ENCODE data around the gene DAAM2.

The DAAM2 gene

DNA sequence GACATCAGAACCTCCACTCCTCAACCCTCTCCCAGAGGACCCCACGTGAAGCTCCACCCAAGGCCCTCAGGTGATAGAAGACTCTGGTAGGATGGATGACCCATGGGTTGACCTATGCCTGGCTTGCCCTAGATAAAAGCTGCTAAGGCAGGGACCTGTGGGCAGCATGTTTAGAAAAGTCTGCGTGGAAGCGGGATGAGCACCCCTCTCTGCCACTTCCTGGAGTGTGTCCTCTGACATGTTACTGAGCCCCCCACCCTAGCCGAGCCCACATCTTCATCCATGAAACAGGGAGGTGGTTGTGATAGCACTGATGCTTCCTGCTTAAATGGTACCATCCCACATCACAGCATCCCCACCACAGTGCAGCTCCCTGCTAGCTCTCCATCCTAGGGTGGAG, 120.3 kb downstream of the DAAM2 start:
- DNase-seq: no peak

- DNase-seq: no peak
Observed at GRCh38 chr6:39913391-39913916, 121.3 kb downstream of the DAAM2 start.

GRCh38 chr6:39914239-39914638, 122.1 kb downstream of the DAAM2 start:
- DNase-seq: no peak

GRCh38 chr6:39915866-39916265, 123.7 kb downstream of the DAAM2 start:
- no peak for DNase-seq

DNA sequence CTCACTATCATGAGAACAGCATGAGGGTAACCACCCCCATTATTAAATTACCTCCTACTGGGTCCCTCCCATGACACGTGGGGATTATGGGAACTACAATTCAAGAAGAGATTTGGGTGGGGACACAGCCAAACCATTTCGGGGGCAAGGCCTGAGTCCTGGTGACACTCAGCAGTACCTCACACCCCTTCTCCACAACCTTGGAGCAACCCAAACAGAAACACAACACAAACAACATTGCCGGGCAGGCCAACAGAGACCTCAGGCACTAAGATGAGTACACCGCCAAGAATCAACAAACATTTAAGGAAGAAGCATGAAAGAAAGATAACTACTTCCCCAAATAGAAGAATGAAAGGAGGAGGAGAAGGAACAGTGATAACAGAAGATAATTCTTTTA, 125.2 kb downstream of the DAAM2 start:
- DNase-seq: no peak

GRCh38 chr6:39917981-39918380, 125.8 kb downstream of the DAAM2 start:
- DNase-seq: no peak

DNA sequence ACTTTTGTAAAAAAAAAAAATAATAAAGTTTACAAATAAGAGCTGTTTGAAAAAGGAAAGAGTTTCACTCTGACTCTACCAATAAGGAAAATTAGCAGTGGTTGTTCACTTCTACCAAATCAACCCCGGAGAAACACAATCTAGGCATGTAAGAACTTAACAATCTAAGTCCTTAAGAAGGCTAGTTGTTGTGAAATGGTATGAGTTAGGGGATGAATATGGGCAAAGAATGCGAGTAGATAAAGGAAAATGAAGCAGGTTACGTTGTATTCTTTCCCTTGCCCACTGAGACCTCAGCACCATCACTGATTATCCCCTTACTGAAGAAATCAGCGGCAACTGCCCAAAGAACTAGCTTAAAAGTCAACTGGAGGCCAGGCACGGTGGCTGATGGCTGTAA, 126.7 kb downstream of the DAAM2 start:
- no peak for DNase-seq

GRCh38 chr6:39920157-39920556, 128.0 kb downstream of the DAAM2 start:
- DNase-seq: no peak

DNA sequence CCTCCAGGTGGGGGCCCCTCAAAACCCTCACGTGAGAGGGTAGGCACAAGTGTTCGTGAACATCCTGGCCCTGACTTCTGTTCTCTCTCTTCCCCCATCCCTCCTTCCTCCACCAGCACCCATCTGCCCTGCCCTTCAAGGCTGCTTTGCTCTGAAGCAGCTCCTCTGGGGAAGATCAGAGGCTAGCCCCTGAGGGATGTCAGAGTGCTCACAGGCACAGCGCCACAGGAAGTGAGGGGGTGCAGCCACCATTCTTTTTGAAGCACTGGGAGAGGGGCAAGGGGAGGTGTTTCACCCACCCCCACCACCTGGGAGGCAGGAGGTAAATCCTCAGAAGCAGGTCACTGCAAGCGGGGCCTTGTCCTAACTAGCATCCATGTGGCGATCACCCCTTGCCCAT, 130.6 kb downstream of the DAAM2 start:
- no peak for DNase-seq

- no peak for DNase-seq
Observed at GRCh38 chr6:39923394-39923793, 131.2 kb downstream of the DAAM2 start.

DNA sequence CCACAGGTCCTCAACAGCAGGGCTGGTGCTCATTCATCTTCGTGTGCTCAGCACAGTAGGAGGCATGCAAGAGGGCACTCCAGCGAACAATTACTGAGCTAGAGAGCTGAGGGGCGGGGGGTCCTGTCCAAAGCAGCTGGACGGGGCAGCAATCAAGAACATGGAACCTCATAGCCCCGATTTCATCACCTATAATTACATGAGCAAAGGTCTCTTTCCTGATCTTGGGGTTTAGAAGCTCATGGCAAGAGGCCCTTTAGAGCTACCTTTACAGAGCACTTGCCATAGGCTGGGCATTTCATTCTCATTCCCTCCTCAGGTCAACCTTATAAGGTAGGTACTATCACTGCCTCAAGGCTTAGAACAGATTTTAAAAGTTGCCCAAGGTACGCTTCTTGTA, 131.7 kb downstream of the DAAM2 start:
- DNase-seq: no peak

DNA sequence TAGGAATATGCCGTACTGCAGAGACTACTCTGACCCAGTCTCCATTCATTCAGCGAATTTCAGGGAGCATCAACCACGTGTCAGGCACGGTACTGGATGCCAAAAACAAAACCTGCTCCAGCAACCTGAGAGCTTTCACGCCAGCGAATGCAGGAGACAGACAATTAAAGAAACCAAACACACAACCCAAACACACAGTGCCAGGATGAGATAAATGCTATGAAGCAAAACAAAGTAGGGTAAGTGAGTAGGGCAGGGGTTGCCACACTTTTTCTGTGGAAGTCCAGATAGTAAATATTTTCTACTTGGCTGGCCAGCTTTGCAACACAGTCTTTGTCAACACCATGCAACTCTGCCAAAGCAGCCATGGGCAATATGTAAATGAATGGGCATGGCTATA, 132.1 kb downstream of the DAAM2 start:
- DNase-seq: no peak

- DNase-seq: no peak
Observed at GRCh38 chr6:39925191-39925930, 133.2 kb downstream of the DAAM2 start.

DNA sequence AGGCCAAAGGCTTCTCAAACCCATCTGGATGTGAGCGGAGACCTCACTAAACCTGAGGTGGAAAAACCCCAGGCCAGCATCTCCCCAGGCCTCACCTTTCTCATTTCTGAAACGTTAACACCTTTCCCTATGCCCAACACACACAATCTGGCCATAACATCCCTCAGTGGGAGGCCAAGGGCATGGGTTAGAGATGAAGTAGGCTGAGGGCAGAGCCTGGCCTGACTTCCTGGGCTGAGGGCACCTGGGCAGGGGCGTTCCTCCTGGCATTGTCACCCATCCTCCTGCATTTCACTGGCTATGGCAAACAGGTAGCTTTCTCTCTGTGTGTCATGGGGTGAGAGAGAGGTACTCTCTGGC, 133.7 kb downstream of the DAAM2 start:
- DNase-seq: no peak

GRCh38 chr6:39926668-39927067, 134.5 kb downstream of the DAAM2 start:
- no peak for DNase-seq

- no peak for DNase-seq
Observed at GRCh38 chr6:39927159-39927558, 135.0 kb downstream of the DAAM2 start.

DNA sequence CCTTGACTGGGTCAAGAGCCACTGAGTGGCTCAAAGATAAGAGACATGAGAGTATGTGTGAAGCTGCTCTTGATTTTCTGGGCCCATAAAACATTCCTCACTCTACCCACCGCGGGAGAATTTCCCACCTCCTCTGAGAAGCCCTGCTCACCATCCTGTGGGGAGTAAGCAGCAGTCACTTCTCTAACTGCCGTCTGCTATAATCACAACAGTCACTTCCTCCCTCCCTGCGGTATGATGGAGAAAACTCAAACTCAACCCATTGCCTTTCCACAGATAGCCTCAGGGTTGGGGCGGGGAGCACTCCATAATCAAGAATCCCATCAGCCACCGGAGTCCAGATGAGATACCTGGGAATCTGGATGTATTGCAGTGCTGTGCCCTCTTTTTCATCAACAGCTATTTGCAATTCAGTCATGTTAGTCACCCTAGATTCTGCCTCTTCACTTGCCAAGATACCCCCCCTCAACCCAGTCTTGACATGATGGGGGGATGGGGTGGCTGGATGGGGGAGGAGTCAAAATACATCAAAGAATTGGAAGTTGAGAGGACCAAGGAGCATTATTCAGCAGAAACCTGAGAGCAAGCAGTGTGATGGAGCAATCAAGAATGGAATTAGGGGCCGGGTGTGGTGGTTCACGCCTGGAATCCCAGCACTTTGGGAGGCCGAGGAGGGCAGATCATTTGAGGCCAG, 137.0 kb downstream of the DAAM2 start:
- no peak for DNase-seq

DNA sequence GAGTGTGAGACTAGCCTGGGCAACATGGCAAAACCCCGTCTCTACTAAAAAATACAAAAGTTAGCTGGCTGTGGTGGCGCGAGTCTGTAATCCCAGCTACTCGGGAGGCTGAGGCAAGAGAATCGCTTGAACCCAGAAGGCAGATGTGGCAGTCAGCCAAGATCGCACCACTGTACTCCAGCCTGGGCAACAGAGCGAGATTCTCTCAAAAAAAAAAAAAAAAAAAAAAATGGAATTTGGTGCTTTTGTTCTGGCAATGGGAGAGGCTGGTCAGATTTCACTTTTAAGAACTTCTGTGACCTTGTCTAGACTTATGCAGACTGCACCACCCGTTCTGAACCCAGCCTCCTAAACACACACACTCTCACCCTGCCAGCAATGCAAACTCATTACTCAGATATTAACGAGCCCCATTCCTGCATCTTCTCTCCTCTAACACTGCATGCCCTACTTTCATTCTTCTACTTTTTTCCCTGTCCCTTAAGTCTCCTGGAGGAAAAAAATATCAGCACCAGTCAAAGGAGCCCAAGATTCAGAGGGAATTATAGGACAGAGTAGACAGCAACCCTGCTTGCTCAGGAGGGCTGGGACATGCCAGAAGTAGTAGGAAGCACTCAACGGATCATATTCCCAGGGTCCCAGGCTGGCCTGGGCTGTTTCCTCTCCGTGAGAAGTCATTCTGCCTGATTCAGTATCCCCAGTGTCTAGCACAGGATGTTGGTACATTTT, 137.7 kb downstream of the DAAM2 start:
- DNase-seq: no peak

DNA sequence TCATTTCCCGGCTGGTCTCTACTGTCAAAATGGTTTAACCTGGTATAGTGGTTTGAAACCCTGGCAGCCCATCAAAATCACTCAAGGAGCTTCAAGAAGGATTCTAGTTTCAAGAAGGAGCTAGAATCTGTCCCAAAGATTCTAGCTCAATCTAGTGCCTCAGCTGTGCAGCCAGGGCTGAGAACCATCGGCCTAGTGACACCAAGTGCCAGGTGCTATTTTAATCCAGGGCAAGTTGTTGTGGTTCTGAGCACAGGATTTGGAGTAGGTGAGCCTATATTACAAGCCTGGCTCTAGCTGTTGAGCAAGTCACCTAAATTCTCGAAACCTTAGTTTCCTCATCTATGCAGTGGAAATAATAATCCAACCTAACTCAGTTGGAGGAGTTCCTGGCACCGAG, 138.4 kb downstream of the DAAM2 start:
- no peak for DNase-seq

DNA sequence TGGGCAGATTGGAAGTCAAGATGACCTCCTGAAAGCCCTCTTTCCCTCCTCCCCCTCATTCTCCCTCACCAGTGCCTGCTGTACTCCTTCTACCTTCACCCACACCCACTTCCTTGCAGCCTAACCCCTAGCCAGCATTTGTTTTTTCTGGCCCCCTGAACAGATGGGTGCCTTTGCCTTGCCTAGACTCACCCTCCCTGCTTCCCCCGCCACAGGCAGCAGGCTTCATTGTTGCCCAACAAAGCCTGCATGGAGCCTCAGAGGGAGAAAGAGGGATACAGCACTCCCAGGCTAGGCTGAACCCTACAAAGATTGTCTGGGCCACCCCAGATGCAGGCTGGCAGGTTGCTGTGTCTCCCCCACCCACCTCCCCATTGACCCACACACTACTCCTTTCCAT, 139.4 kb downstream of the DAAM2 start:
- DNase-seq: peak; percentile 72

- DNase-seq: peak; percentile 95
Observed at GRCh38 chr6:39932386-39932910, 140.3 kb downstream of the DAAM2 start.

GRCh38 chr6:39933669-39934130, 141.5 kb downstream of the DAAM2 start:
- no peak for DNase-seq

GRCh38 chr6:39934131-39934757, 142.1 kb downstream of the DAAM2 start, which contains the start of gene MOCS1:
Gene MOCS1 (minus strand): TSS chr6:39934462. CDS start chr6:39934417, 45 bp downstream.
- DNase-seq: peak; percentile 87

Data from NCI-H82 (cell line).